Measurements from ENCODE around the gene ZNF3. TPM values are rescaled to one million over a fixed set of nuclear protein-coding genes. Genes with fewer than 3 reads are reported as not detected.

ZNF3 gene
- total and polyA plus RNA-seq, 9 of the 15 experiments (the other 6 are each of a cell fraction or from before 2014, with no cell fraction given): 30.0 to 64.9 (median 51.5) TPM

DNA sequence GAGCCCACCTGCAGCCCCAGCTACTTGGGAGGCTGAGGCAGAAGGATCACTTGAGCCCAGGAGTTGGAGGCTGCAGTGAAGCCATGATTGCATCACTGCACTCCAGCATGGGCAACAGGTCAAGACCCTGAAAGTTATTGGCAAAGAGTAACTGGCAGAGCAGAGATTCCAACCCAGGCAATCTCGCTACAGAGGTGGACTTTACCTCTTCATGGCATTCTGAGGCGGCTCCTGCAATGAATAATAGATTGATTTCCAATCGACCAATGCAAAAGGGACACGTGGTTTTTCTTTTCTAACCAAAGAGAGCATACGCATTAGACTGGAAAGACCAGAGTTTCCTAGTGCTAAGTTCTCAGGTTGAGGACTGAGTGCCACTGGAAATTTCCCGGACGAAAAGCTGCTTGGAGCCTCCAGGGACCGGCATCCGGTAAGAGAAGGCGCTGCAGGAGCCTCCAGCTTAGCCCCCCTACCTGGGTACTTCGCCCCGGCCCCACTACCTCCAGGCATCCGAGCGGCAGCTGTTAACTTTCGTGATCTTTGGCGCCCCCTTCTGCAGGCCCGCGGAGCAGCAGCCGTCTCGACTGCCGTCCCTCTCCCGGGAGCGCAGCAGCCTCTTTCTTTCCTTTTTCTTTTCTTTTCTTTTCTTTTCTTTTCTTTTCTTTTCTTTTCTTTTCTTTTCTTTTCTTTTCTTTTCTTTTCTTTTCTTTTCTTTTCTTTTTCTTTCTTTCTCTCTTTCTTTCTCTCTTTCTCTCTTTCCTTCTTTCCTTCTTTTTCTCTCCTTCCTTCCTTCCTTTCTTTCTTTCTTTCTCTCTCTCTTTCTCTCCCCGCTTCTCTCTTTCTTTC lies 49.3 kb upstream of the ZNF3 start (continued):
- TF ChIP-seq, protein P1, sequence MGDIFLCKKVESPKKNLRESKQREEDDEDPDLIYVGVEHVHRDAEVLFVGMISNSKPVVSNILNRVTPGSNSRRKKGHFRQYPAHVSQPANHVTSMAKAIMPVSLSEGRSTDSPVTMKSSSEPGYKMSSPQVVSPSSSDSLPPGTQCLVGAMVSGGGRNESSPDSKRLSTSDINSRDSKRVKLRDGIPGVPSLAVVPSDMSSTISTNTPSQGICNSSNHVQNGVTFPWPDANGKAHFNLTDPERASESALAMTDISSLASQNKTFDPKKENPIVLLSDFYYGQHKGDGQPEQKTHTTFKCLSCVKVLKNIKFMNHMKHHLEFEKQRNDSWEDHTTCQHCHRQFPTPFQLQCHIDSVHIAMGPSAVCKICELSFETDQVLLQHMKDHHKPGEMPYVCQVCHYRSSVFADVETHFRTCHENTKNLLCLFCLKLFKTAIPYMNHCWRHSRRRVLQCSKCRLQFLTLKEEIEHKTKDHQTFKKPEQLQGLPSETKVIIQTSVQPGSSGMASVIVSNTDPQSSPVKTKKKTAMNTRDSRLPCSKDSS (IDR thresholded peaks at IDR 0.05; ENCODE audit: low read depth, partially characterized antibody): no peak
- TF ChIP-seq ETV1 (tag; conservative IDR thresholded peaks at IDR 0.05; ENCODE audit: low read depth) (no peak), FOS (IDR thresholded peaks at IDR 0.05; ENCODE audit: extremely low read depth, insufficient read length) (no peak), POLR2B (IDR thresholded peaks at IDR 0.05; ENCODE audit: low read depth, partially characterized antibody) (no peak), KAT8 (IDR thresholded peaks at IDR 0.05; ENCODE audit: low read depth) (no peak), EGR1 (conservative IDR thresholded peaks at IDR 0.05) (no peak), CXXC5 (CRISPR knock-in tag; IDR thresholded peaks at IDR 0.05) (0 out of 2 replicates have a peak, but pooled peaks have one; percentile 46), SMAD3 (CRISPR knock-in tag; conservative IDR thresholded peaks at IDR 0.05) (no peak), SUPT5H (IDR thresholded peaks at IDR 0.05) (0 out of 2 replicates have a peak, but pooled peaks have one; percentile 25), SMARCA4 (IDR thresholded peaks at IDR 0.05) (no peak), SIRT6 (IDR thresholded peaks at IDR 0.05; ENCODE audit: low read depth, low read length) (no peak), DDX20 (tag; IDR thresholded peaks at IDR 0.05; ENCODE audit: low read depth) (no peak)
- TF ChIP-seq, protein P2, sequence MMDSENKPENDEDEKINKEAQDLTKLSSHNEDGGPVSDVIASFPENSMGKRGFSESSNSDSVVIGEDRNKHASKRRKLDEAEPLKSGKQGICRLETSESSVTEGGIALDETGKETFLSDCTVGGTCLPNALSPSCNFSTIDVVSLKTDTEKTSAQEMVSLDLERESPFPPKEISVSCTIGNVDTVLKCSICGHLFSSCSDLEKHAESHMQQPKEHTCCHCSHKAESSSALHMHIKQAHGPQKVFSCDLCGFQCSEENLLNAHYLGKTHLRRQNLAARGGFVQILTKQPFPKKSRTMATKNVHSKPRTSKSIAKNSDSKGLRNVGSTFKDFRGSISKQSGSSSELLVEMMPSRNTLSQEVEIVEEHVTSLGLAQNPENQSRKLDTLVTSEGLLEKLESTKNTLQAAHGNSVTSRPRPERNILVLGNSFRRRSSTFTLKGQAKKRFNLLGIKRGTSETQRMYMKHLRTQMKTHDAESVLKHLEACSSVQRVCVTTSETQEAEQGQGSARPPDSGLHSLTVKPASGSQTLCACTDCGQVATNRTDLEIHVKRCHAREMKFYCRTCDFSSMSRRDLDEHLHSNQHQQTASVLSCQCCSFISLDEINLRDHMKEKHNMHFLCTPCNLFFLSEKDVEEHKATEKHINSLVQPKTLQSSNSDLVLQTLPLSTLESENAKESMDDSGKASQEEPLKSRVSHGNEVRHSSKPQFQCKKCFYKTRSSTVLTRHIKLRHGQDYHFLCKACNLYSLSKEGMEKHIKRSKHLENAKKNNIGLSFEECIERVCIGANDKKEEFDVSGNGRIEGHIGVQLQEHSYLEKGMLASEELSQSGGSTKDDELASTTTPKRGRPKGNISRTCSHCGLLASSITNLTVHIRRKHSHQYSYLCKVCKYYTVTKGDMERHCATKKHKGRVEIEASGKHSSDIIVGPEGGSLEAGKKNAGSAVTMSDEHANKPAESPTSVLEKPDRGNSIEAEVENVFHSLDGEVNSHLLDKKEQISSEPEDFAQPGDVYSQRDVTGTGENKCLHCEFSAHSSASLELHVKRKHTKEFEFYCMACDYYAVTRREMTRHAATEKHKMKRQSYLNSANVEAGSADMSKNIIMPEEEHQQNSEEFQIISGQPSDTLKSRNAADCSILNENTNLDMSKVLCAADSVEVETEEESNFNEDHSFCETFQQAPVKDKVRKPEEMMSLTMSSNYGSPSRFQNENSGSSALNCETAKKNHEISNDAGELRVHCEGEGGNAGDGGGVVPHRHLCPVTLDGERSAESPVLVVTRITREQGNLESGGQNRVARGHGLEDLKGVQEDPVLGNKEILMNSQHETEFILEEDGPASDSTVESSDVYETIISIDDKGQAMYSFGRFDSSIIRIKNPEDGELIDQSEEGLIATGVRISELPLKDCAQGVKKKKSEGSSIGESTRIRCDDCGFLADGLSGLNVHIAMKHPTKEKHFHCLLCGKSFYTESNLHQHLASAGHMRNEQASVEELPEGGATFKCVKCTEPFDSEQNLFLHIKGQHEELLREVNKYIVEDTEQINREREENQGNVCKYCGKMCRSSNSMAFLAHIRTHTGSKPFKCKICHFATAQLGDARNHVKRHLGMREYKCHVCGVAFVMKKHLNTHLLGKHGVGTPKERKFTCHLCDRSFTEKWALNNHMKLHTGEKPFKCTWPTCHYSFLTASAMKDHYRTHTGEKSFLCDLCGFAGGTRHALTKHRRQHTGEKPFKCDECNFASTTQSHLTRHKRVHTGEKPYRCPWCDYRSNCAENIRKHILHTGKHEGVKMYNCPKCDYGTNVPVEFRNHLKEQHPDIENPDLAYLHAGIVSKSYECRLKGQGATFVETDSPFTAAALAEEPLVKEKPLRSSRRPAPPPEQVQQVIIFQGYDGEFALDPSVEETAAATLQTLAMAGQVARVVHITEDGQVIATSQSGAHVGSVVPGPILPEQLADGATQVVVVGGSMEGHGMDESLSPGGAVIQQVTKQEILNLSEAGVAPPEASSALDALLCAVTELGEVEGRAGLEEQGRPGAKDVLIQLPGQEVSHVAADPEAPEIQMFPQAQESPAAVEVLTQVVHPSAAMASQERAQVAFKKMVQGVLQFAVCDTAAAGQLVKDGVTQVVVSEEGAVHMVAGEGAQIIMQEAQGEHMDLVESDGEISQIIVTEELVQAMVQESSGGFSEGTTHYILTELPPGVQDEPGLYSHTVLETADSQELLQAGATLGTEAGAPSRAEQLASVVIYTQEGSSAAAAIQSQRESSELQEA (IDR thresholded peaks at IDR 0.05; ENCODE audit: low read depth): peak; percentile 64; the same call in 1 of the 2 replicates
- TF ChIP-seq, protein P3, sequence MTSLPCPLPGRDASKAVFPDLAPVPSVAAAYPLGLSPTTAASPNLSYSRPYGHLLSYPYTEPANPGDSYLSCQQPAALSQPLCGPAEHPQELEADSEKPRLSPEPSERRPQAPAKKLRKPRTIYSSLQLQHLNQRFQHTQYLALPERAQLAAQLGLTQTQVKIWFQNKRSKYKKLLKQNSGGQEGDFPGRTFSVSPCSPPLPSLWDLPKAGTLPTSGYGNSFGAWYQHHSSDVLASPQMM (CRISPR knock-in tag; IDR thresholded peaks at IDR 0.05): no peak
- TF ChIP-seq, protein P4, sequence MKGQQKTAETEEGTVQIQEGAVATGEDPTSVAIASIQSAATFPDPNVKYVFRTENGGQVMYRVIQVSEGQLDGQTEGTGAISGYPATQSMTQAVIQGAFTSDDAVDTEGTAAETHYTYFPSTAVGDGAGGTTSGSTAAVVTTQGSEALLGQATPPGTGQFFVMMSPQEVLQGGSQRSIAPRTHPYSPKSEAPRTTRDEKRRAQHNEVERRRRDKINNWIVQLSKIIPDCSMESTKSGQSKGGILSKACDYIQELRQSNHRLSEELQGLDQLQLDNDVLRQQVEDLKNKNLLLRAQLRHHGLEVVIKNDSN (CRISPR knock-in tag; IDR thresholded peaks at IDR 0.05): peak; percentile 58
- TF ChIP-seq, protein P5, sequence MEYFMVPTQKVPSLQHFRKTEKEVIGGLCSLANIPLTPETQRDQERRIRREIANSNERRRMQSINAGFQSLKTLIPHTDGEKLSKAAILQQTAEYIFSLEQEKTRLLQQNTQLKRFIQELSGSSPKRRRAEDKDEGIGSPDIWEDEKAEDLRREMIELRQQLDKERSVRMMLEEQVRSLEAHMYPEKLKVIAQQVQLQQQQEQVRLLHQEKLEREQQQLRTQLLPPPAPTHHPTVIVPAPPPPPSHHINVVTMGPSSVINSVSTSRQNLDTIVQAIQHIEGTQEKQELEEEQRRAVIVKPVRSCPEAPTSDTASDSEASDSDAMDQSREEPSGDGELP (CRISPR knock-in tag; IDR thresholded peaks at IDR 0.05; ENCODE audit: borderline replicate concordance): peak; percentile 90
